HG03025 (cell line): ENCODE measurements around the gene BBX.

Experiments used
- ATAC-seq: cut with Tn5 transposase; IDR thresholded peaks from one replicate; pipeline ENCODE4 v1.9.1; 2021; ENCODE audit warnings: mild to moderate bottlenecking, moderate library complexity; ENCODE audit not compliant: unreplicated experiment, low FRiP score

The BBX gene

GRCh38 chr3:107643038-107643883, 120.5 kb downstream of the BBX start:
- ATAC-seq: no peak

GRCh38 chr3:107644631-107645030, 121.9 kb downstream of the BBX start:
- ATAC-seq: no peak

- no peak for ATAC-seq
Measured at GRCh38 chr3:107650788-107651187, 128.0 kb downstream of the BBX start.

GRCh38 chr3:107651782-107652181, 129.0 kb downstream of the BBX start:
- ATAC-seq: no peak

- no peak for ATAC-seq
Measured at GRCh38 chr3:107654218-107654617, 131.5 kb downstream of the BBX start.

GRCh38 chr3:107657971-107658370, 135.2 kb downstream of the BBX start:
- no peak for ATAC-seq

- no peak for ATAC-seq
Measured at GRCh38 chr3:107660306-107660976, 137.7 kb downstream of the BBX start.

GRCh38 chr3:107661447-107662123, 138.8 kb downstream of the BBX start:
- ATAC-seq: no peak

GRCh38 chr3:107662124-107662507, 139.4 kb downstream of the BBX start:
- ATAC-seq: no peak

- no peak for ATAC-seq
Measured at GRCh38 chr3:107662586-107662985, 139.8 kb downstream of the BBX start.

- ATAC-seq: no peak
Measured at GRCh38 chr3:107663266-107663665, 140.5 kb downstream of the BBX start.

GRCh38 chr3:107664614-107665013, 141.9 kb downstream of the BBX start:
- ATAC-seq: no peak

- no peak for ATAC-seq
Measured at GRCh38 chr3:107665351-107665750, 142.6 kb downstream of the BBX start.

- ATAC-seq: no peak
Measured at GRCh38 chr3:107666853-107667252, 144.1 kb downstream of the BBX start.

- ATAC-seq: no peak
Measured at GRCh38 chr3:107668416-107668815, 145.7 kb downstream of the BBX start.

- ATAC-seq: no peak
Measured at GRCh38 chr3:107668963-107669362, 146.2 kb downstream of the BBX start.

GRCh38 chr3:107669669-107670068, 146.9 kb downstream of the BBX start:
- ATAC-seq: no peak

GRCh38 chr3:107670986-107671385, 148.2 kb downstream of the BBX start:
- no peak for ATAC-seq

- ATAC-seq: no peak
Measured at GRCh38 chr3:107674371-107674770, 151.6 kb downstream of the BBX start.

- no peak for ATAC-seq
Measured at GRCh38 chr3:107675233-107675900, 152.6 kb downstream of the BBX start.
